NCI-H146 treated with DMSO at 0.1 percent for 48 hours (cell line): ENCODE results near the gene NEURL1.

Experiments used
- DNase-seq: peaks from one replicate; lab custom pipeline; 2025; ENCODE audit not compliant: unreplicated experiment; lab: John Stamatoyannopoulos, UW

NEURL1 gene

DNA sequence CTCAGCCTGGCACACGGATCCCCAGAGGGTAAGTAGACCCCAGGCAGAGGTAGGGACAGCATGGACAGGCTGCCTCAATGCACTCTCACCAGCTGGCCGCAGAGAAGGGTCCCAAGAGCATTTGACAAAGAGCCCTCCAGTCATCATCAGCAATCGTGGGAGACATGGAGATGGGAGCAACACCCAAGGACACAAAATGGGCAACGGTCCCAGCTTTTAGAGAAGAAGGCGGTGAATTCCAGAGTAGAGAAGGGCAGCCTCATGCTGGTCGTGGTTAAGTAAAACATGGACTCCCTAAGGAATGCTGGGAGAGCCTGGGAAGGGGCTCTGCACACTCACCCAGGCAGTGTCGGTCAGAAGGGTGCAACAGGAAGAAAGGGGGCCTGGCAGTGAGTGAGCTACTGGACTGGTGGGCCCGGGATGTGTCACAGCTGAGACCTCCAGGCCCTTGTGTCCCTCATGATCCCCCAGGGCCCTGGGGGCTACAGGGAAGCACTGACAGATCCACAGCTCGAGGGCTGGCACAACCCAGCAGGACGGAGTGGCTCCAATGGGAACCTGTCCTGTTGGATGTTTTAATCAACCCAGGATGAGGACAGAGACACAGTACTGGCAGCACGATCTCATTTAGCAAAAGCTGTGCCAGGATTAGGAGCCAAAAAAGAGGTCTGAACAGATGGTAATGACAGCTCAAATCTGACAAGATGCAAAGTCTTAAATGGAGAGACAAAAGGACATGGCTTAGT lies 147.1 kb downstream of the NEURL1 start:
- DNase-seq: no peak

DNA sequence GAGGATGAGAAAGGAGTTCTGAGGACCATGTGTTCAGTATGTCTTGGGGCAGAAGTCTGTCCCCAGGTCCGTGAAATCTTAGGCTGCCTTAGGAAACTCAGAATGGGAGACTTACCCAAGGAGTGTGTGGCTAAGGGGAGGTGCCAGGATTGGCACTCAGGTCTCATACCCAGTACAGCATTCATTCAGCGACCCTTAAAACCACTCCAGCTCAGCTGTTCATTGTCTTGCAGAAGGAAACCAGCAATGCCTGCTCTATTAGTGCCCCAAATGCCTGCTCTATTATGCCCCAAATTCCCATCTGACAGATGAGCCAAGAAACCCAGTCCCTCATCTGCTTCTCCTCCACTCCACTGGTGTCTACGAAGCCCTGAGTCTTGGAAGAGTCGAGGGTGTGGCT lies 147.8 kb downstream of the NEURL1 start:
- DNase-seq: no peak
